Erythroblast (primary cell): ENCODE results near the gene MAGEA4.

Source experiments
- GATA1 ChIP-seq: IDR thresholded peaks from 2 replicates; pipeline ENCODE4 v1.6.1; 2011; ENCODE audit warnings: low read depth, mild to moderate bottlenecking, control low read depth, low read length, moderate library complexity
- POLR2A ChIP-seq: IDR thresholded peaks from 2 replicates; pipeline ENCODE4 v1.6.1; 2011; ENCODE audit warnings: mild to moderate bottlenecking, low read length

DNA sequence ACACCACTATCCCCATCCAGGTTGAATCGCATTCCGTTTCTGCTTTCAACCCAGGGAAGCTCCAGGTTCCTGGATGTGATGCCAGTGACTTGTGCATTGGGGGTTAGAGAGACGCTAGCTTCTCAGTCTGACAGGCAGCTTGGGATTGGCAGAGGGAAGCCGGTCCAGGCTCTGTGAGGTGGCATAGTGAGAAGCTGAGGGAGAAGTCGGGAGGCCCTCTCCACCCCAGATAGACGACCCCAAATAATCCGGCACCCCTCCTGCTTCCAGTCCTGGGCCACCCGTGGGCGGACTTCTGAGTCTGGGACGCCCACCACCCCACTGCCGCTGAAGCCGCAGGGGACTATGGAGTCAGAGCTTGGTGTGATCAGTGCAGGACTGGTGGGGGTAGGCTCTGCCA lies 7.4 kb downstream of the MAGEA4 start:
- no peak for TF ChIP-seq POLR2A
- no peak for TF ChIP-seq GATA1
